ENCODE measurements around the gene ETNK1.

DNA sequence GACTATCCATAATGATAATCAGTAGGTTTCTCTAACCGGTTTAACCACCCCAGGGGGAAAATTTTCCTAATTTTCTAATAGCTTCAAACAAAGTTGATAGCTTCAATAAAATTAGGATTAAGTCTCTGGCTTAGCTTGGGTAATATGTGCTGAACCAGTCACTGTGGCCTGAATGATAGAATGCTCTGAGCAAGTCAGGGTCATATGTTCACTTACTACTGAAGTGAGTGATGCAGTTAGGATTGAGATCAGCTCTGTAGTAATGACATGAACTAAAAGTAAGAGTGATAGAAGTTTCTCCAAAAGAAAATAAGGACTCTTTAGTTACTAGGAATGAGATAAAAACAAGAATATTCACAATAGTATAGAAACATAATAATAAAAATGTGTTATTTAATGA is 32.6 kb downstream of the ETNK1 start:
- TF ChIP-seq, protein P1, sequence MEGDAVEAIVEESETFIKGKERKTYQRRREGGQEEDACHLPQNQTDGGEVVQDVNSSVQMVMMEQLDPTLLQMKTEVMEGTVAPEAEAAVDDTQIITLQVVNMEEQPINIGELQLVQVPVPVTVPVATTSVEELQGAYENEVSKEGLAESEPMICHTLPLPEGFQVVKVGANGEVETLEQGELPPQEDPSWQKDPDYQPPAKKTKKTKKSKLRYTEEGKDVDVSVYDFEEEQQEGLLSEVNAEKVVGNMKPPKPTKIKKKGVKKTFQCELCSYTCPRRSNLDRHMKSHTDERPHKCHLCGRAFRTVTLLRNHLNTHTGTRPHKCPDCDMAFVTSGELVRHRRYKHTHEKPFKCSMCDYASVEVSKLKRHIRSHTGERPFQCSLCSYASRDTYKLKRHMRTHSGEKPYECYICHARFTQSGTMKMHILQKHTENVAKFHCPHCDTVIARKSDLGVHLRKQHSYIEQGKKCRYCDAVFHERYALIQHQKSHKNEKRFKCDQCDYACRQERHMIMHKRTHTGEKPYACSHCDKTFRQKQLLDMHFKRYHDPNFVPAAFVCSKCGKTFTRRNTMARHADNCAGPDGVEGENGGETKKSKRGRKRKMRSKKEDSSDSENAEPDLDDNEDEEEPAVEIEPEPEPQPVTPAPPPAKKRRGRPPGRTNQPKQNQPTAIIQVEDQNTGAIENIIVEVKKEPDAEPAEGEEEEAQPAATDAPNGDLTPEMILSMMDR (IDR thresholded peaks at IDR 0.05; ENCODE audit: low read length), result no peak
- TF ChIP-seq EZH2 (IDR thresholded peaks at IDR 0.05; ENCODE audit: borderline replicate concordance, low read length), result no peak
